DOHH2 (cell line): ENCODE results near the gene TULP3.

Experiments
- H3F3A ChIP-seq: fragments of 200-600 bp; sonication (generic), shearing (Covaris generic); 2 replicates; pipeline ENCODE4 v1.6.0; 2016; ENCODE audit warnings: antibody characterized with exemption, mild to moderate bottlenecking; ENCODE audit not compliant: control insufficient read depth, insufficient read depth
- H3K27ac ChIP-seq: fragments of 200-600 bp; sonication (generic); 2 replicates; pipeline ENCODE4 v1.5.1; 2014; ENCODE audit warnings: low read depth, mild to moderate bottlenecking, low read length, moderate library complexity
- H3K27me3 ChIP-seq: fragments of 200-600 bp; sonication (generic); 2 replicates; pipeline ENCODE4 v1.6.1; 2014; ENCODE audit warnings: mild to moderate bottlenecking, low read length, mixed read lengths; ENCODE audit not compliant: control insufficient read depth
- H3K36me3 ChIP-seq: fragments of 200-600 bp; sonication (generic); 2 replicates; pipeline ENCODE4 v1.6.1; 2014; ENCODE audit warnings: mild to moderate bottlenecking, low read length, moderate library complexity, mixed read lengths; ENCODE audit not compliant: control insufficient read depth
- H3K4me1 ChIP-seq: fragments of 200-600 bp; sonication (generic); 2 replicates; pipeline ENCODE4 v1.6.1; 2014; ENCODE audit warnings: mild to moderate bottlenecking, low read length, mixed read lengths; ENCODE audit not compliant: control insufficient read depth
- H3K4me2 ChIP-seq: fragments of 200-600 bp; sonication (generic); 2 replicates; pipeline ENCODE4 v1.6.0; 2014; ENCODE audit warnings: mild to moderate bottlenecking, low read length, moderate library complexity
- H3K4me3 ChIP-seq: fragments of 200-600 bp; sonication (generic); 2 replicates; pipeline ENCODE4 v1.5.1; 2014; ENCODE audit warnings: mild to moderate bottlenecking, low read length, mixed read lengths
- H3K79me2 ChIP-seq: fragments of 200-600 bp; sonication (generic); 2 replicates; pipeline ENCODE4 v1.6.1; 2014; ENCODE audit warnings: mild to moderate bottlenecking, low read length, mixed read lengths; ENCODE audit not compliant: control insufficient read depth
- H3K9me2 ChIP-seq: fragments of 200-600 bp; sonication (generic); replicated peaks from 2 replicates; pipeline ENCODE4 v1.6.1; 2014; ENCODE audit warnings: mild to moderate bottlenecking, low read length, mixed read lengths; ENCODE audit not compliant: control insufficient read depth
- H3K9me3 ChIP-seq: fragments of 200-600 bp; sonication (generic); 2 replicates; pipeline ENCODE4 v1.6.1; 2014; ENCODE audit warnings: antibody characterized with exemption, low read length, mixed read lengths; ENCODE audit not compliant: control insufficient read depth, insufficient read depth
- H4K20me1 ChIP-seq: fragments of 200-600 bp; sonication (generic); 2 replicates; pipeline ENCODE4 v1.6.0; 2014; ENCODE audit warnings: low read depth, mild to moderate bottlenecking, antibody characterized with exemption, low read length, moderate library complexity; ENCODE audit not compliant: control insufficient read depth, insufficient read depth
- CTCF ChIP-seq: fragments of 200-600 bp; sonication (generic); IDR thresholded peaks from one replicate; pipeline ENCODE4 v1.5.1; 2014; ENCODE audit warnings: antibody characterized with exemption, mild to moderate bottlenecking, low read depth, low read length; ENCODE audit not compliant: poor library complexity, severe bottlenecking
- EZH2phosphoT487 ChIP-seq: fragments of 200-600 bp; sonication (generic); IDR thresholded peaks from 2 replicates; pipeline ENCODE4 v1.6.1; 2017; ENCODE audit warnings: borderline replicate concordance, mild to moderate bottlenecking, antibody characterized with exemption, low read length, moderate library complexity, mixed read lengths

The TULP3 gene

GRCh38 chr12:2919249-2919648, 28.6 kb downstream of the TULP3 start:
- Histone ChIP-seq H3K4me2 (no peak overlapping the region), H3K4me1 (no peaks in the 10 kb centered on the region), H3K79me2 (no peaks in the 10 kb centered on the region), H3K9me2 (no peaks in the 10 kb centered on the region), H3K4me3 (no peak overlapping the region), H3K36me3 (peaks cover 14% of the 10 kb centered on the region), H3K27ac (no peak overlapping the region), H3K9me3 (no peaks in the 10 kb centered on the region), H4K20me1 (no peaks in the 10 kb centered on the region), H3K27me3 (no peaks in the 10 kb centered on the region), H3F3A (no peaks in the 10 kb centered on the region)
- no peak for TF ChIP-seq CTCF
- no peak for TF ChIP-seq EZH2phosphoT487

- Histone ChIP-seq H3F3A (no peaks in the 10 kb centered on the region), H3K4me1 (no peaks in the 10 kb centered on the region), H3K27me3 (no peaks in the 10 kb centered on the region), H4K20me1 (no peaks in the 10 kb centered on the region), H3K9me3 (no peaks in the 10 kb centered on the region), H3K27ac (no peak overlapping the region), H3K4me2 (no peak overlapping the region), H3K36me3 (peaks cover 14% of the 10 kb centered on the region), H3K79me2 (no peaks in the 10 kb centered on the region), H3K9me2 (no peaks in the 10 kb centered on the region), H3K4me3 (no peak overlapping the region)
- TF ChIP-seq CTCF (no peak), EZH2phosphoT487 (no peak)
Measured at GRCh38 chr12:2922329-2922728, 31.6 kb downstream of the TULP3 start.

- no peak for TF ChIP-seq EZH2phosphoT487
- TF ChIP-seq CTCF: no peak
- Histone ChIP-seq H3K79me2 (no peaks in the 10 kb centered on the region), H3K27me3 (no peaks in the 10 kb centered on the region)
Measured at GRCh38 chr12:2923057-2923456, 32.4 kb downstream of the TULP3 start.

GRCh38 chr12:2924019-2924418, 33.3 kb downstream of the TULP3 start:
- TF ChIP-seq CTCF: no peak
- TF ChIP-seq EZH2phosphoT487: no peak
- Histone ChIP-seq H3K4me2 (no peak overlapping the region), H3K36me3 (peaks cover 14% of the 10 kb centered on the region)

More at GRCh38 chr12:2923057-2923456, 32.4 kb downstream of the TULP3 start:
- no peaks in the 10 kb centered on the region for H3K9me3 ChIP-seq
- H3K27ac ChIP-seq: no peak overlapping the region
- no peaks in the 10 kb centered on the region for H3F3A ChIP-seq
- H4K20me1 ChIP-seq: no peaks in the 10 kb centered on the region
- H3K36me3 ChIP-seq: peaks cover 14% of the 10 kb centered on the region
- H3K9me2 ChIP-seq: no peaks in the 10 kb centered on the region
- no peak overlapping the region for H3K4me2 ChIP-seq
- no peaks in the 10 kb centered on the region for H3K4me1 ChIP-seq
- H3K4me3 ChIP-seq: no peak overlapping the region

More at GRCh38 chr12:2924019-2924418, 33.3 kb downstream of the TULP3 start:
- H3K27ac ChIP-seq: no peak overlapping the region
- no peaks in the 10 kb centered on the region for H3K27me3 ChIP-seq
- H3K9me3 ChIP-seq: no peaks in the 10 kb centered on the region
- H3F3A ChIP-seq: no peaks in the 10 kb centered on the region
- H3K4me1 ChIP-seq: no peaks in the 10 kb centered on the region
- H3K4me3 ChIP-seq: no peak overlapping the region
- H3K9me2 ChIP-seq: no peaks in the 10 kb centered on the region
- no peaks in the 10 kb centered on the region for H3K79me2 ChIP-seq
- no peaks in the 10 kb centered on the region for H4K20me1 ChIP-seq
